PC-9 (cell line): Measurements from ENCODE around the gene ZNF549.

ENCODE experiments used
- CTCF ChIP-seq: fragments of 200-600 bp; sonication (generic); conservative IDR thresholded peaks from 2 replicates; pipeline ENCODE4 v1.6.1; 2017; ENCODE audit warnings: mixed run types, antibody characterized with exemption, mild to moderate bottlenecking, moderate library complexity
- EZH2 ChIP-seq: fragments of 200-600 bp; sonication (generic); IDR thresholded peaks from 2 replicates; pipeline ENCODE4 v1.8.0; 2017; ENCODE audit warnings: antibody characterized with exemption, low read depth

DNA sequence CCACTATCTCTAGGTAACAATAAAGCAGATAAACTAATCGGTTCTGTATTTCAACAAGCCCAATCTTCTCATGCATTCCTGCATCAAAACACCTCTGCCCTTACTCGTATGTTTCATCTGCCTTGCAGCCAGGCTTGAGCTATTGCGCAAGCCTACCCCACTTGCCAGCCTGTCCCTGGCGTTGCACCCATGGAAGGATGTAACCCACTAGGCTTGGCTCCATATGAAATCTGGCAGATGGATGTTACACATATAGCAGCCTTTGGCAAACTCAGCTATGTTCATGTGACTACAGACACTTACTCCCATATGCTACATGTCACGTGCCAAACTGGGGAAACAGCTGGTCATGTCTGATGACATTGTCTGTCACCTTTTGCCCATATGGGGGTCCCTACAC is 11.9 kb upstream of the ZNF549 start:
- no peak for TF ChIP-seq CTCF
- no peak for TF ChIP-seq EZH2
